AG04449 (cell line): ENCODE measurements around the gene CMTM1.
A peak's percentile ranks its signal among the peaks of the same experiment; 100 is the strongest.

ENCODE experiments used
- CTCF ChIA-PET: fragments of 350-600 bp; formaldehyde crosslinking; extraction: SDS; loops from one replicate; lab custom pipeline; 2021; ENCODE audit warnings: antibody characterized with exemption; lab: Yijun Ruan, JAX
- POLR2A ChIA-PET: fragments of 400-600, 350-600 bp; formaldehyde crosslinking; extraction: SDS; loops from one replicate; lab custom pipeline; 2020; ENCODE audit warnings: antibody characterized with exemption, inconsistent platforms; lab: Yijun Ruan, JAX
- DNase-seq: peaks from one replicate; pipeline ENCODE4 v3.0.0-alpha.2; 2010; ENCODE audit warnings: low read depth, low spot score
- H3K4me3 ChIP-seq: 2 replicates; pipeline ENCODE4 v1.5.1; 2011; ENCODE audit warnings: low read depth, mild to moderate bottlenecking, control low read depth, low read length
- TF ChIP-seq, protein P1 (sequence below): IDR thresholded peaks from one replicate; pipeline ENCODE4 v1.5.1; 2011; ENCODE audit warnings: mild to moderate bottlenecking, moderate library complexity, low read length, control low read depth, inconsistent platforms; ENCODE audit not compliant: insufficient read depth; ENCODE audit errors: missing control alignments

Gene CMTM1

GRCh38 chr16:66543541-66543940 lies 22.7 kb upstream of the CMTM1 start:
- CTCF ChIA-PET = interaction anchor here (1.1 kb wide), 1 partner anchor 28 kb away, joined by 3 read pairs; no protein-coding TSS in a partner anchor
- no peak overlapping the region for H3K4me3 ChIP-seq
- POLR2A ChIA-PET = no interaction called here
- no peak for DNase-seq
- TF ChIP-seq, protein P1, sequence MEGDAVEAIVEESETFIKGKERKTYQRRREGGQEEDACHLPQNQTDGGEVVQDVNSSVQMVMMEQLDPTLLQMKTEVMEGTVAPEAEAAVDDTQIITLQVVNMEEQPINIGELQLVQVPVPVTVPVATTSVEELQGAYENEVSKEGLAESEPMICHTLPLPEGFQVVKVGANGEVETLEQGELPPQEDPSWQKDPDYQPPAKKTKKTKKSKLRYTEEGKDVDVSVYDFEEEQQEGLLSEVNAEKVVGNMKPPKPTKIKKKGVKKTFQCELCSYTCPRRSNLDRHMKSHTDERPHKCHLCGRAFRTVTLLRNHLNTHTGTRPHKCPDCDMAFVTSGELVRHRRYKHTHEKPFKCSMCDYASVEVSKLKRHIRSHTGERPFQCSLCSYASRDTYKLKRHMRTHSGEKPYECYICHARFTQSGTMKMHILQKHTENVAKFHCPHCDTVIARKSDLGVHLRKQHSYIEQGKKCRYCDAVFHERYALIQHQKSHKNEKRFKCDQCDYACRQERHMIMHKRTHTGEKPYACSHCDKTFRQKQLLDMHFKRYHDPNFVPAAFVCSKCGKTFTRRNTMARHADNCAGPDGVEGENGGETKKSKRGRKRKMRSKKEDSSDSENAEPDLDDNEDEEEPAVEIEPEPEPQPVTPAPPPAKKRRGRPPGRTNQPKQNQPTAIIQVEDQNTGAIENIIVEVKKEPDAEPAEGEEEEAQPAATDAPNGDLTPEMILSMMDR = no peak

DNA sequence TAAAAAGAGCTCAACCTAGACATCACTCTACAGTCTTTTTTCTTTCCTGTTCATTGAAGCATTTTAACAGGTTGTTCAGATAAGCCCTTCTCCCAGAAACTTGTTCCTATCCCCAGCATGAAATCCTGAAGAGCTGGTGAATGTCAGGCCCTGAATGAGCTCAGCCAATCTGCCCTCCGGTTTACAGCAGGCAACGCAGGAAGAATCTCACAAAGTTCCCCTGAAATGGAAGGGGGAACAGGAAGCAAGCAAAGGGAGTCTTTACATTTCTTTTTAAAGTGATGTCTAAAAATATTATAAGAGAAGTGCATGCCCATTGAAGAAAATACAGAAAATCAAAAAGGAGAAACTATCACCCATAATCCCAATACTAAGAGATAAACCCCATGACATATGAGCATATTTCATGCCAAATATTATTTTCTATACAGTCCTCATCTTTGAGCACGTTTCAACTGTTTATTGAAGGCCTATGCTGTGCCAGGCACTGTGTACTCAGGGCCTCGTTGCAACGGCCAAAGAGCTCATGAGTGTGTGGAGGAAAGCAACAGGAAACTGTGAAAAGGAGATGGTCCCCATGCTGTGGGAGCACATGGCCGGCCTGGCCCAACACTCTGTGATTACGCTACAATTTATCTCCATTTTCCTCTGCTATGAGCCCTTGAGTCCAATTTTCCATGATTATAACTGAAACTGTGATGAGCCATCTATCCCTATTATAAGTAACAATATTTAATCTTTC lies 22.1 kb upstream of the CMTM1 start:
- POLR2A ChIA-PET = no interaction called here
- no peak for DNase-seq
- H3K4me3 ChIP-seq = no peak overlapping the region
- TF ChIP-seq, protein P1 = no peak
- CTCF ChIA-PET = interaction anchor here (1.1 kb wide), 1 partner anchor 28 kb away, joined by 3 read pairs; no protein-coding TSS in a partner anchor

DNA sequence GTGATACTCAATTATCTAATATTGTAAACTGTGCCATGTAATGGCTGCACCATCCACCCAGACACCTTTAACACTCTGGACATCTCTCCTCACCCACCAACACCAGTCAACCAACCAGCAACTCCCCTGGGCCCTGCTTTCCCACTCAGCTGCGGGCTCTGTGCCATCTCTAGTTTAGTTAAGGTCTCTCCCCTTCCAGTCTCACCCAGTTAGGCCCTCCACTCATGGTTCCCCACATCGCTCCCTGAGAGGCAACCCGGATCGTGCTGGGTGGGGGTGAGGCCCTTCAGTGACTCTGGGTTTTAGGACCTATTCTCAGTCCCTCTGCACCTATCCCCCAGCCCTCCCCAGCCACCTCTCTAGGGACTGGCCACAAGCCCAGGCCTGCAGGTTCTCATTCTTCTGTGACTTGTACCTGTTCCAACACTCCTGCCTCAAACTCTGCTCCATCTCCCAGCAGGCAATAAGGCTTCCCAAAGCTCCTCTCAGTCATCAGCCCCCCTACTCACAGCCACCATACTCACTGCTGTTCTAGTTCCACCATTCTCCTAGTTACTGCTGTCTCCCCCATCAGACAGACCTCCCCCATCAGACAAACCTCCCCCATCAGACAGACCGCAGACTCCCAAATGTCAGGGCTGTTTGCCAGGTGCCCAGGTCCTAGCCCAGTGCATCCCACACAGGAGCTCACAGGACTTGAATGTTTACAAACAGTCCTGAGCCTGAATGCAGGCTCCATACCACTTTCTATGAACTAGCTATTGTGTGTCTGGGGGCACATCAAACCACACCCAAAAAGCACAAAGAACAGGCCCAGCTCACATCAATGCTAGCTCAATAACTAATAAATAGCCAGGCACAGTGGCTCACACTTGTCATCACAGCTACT lies 18.9 kb upstream of the CMTM1 start:
- ChIA-PET POLR2A (no interaction called here), CTCF (interaction anchor here (0.8 to 1.8 kb wide), 2 partner anchors 24 to 61 kb away, joined by 3 read pairs; no protein-coding TSS in a partner anchor)
- DNase-seq = no peak
- no peak overlapping the region for H3K4me3 ChIP-seq
- TF ChIP-seq, protein P1 = no peak

DNA sequence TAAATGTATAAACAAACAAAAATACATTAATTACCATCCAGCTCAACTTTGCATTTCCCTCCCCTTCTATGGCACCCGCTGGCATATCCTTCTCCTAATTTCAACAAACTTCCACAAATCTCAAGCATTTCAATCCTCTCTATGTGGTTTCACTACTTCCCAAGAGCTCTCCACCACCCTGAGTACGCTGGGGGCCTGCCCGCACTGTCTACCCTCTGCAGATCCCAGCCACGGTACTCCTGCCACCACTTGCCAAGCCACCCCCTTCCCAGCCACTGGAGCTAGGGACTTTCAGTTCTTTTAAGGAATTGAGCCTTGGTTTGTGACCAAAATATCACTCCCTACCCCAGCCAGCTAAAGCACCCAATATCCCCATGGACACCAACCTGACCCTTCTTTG lies 18.2 kb upstream of the CMTM1 start:
- H3K4me3 ChIP-seq = no peak overlapping the region
- DNase-seq = no peak
- CTCF ChIA-PET = interaction anchor here (0.8 to 1.8 kb wide), 6 partner anchors 17 to 180 kb away, joined by 3 to 5 read pairs (median 3); no protein-coding TSS in a partner anchor
- TF ChIP-seq, protein P1 = no peak
- POLR2A ChIA-PET = no interaction called here

- POLR2A ChIA-PET = interaction anchor here (1.0 kb wide), 1 partner anchor 47 kb away, joined by 3 read pairs; no protein-coding TSS in a partner anchor
- no peak for DNase-seq
- CTCF ChIA-PET = interaction anchor here (1.0 to 1.8 kb wide), 5 partner anchors 18 to 179 kb away, joined by 3 to 5 read pairs (median 3); no protein-coding TSS in a partner anchor
- TF ChIP-seq, protein P1 = no peak
- H3K4me3 ChIP-seq = peak overlapping the region; percentile 67
Observed at GRCh38 chr16:66548868-66549267, 17.4 kb upstream of the CMTM1 start.
